SK-N-SH treated with all-trans-retinoic acid at 6 μM for 48 hours (cell line): ENCODE data around the gene NFIL3.

Experiments used
- ATAC-seq: fragments of 200-7000 bp; cut with Tn5 transposase; 3 replicates; pipeline ENCODE4 v1.9.1; 2020; ENCODE audit warnings: mild to moderate bottlenecking, moderate library complexity
- ARNTL ChIP-seq: fragments of 450-650 bp; formaldehyde crosslinking; IDR thresholded peaks from 2 replicates; pipeline ENCODE4 v1.5.0; 2020; ENCODE audit warnings: low read depth, mild to moderate bottlenecking, moderate library complexity, borderline replicate concordance
- BACH2 ChIP-seq: fragments of 250-450 bp; sonication (Bioruptor Pico); IDR thresholded peaks from 2 replicates; pipeline ENCODE4 v1.9.0; 2021; ENCODE audit warnings: mild to moderate bottlenecking, borderline replicate concordance
- CSDC2 ChIP-seq: fragments of 250-450 bp; sonication (Bioruptor Pico); IDR thresholded peaks from 2 replicates; pipeline ENCODE4 v1.5.0; 2020; ENCODE audit warnings: mild to moderate bottlenecking, moderate library complexity
- ESRRG ChIP-seq: fragments of 250-450 bp; sonication (Bioruptor Pico); IDR thresholded peaks from 2 replicates; pipeline ENCODE4 v1.6.1; 2021; ENCODE audit warnings: mild to moderate bottlenecking
- GLIS3 ChIP-seq: fragments of 250-450 bp; sonication (Bioruptor Pico); IDR thresholded peaks from 2 replicates; pipeline ENCODE4 v1.5.0; 2020; ENCODE audit warnings: mild to moderate bottlenecking, moderate library complexity
- ISL1 ChIP-seq: fragments of 250-450 bp; sonication (Bioruptor Pico); IDR thresholded peaks from 2 replicates; pipeline ENCODE4 v2.1.2; 2022; ENCODE audit warnings: mild to moderate bottlenecking, moderate library complexity
- OSR1 ChIP-seq: fragments of 250-450 bp; sonication (Bioruptor Pico); IDR thresholded peaks from 2 replicates; pipeline ENCODE4 v1.8.0; 2022; ENCODE audit warnings: moderate library complexity, mild to moderate bottlenecking, inconsistent platforms
- PPARA ChIP-seq: fragments of 250-450 bp; sonication (Bioruptor Pico); IDR thresholded peaks from 2 replicates; pipeline ENCODE4 v1.5.0; 2020; ENCODE audit warnings: mild to moderate bottlenecking, borderline replicate concordance
- RARB ChIP-seq: fragments of 250-450 bp; sonication (Bioruptor Pico); IDR thresholded peaks from 2 replicates; pipeline ENCODE4 v1.8.0; 2021; ENCODE audit warnings: mild to moderate bottlenecking, moderate library complexity
- SNAI2 ChIP-seq: fragments of 250-450 bp; sonication (Bioruptor Pico); IDR thresholded peaks from 2 replicates; pipeline ENCODE4 v1.5.0; 2020; ENCODE audit warnings: mild to moderate bottlenecking, moderate library complexity
- TCF4 ChIP-seq: fragments of 250-450 bp; sonication (Bioruptor Pico); IDR thresholded peaks from 2 replicates; pipeline ENCODE4 v1.8.0; 2021; ENCODE audit warnings: mild to moderate bottlenecking, moderate library complexity, borderline replicate concordance
- TOX ChIP-seq: fragments of 250-450 bp; sonication (Bioruptor Pico); IDR thresholded peaks from 2 replicates; pipeline ENCODE4 v1.8.0; 2021; ENCODE audit warnings: mild to moderate bottlenecking, moderate library complexity, borderline replicate concordance
- ZC3H10 ChIP-seq: fragments of 250-450 bp; sonication (Bioruptor Pico); IDR thresholded peaks from 2 replicates; pipeline ENCODE4 v1.5.1; 2021; ENCODE audit warnings: mild to moderate bottlenecking, moderate library complexity
- ZFP3 ChIP-seq: fragments of 250-450 bp; sonication (Bioruptor Pico); IDR thresholded peaks from 2 replicates; pipeline ENCODE4 v1.5.0; 2020; ENCODE audit warnings: mild to moderate bottlenecking, moderate library complexity
- ZFP30 ChIP-seq: fragments of 450-650 bp; formaldehyde crosslinking; IDR thresholded peaks from 2 replicates; pipeline ENCODE4 v1.5.0; 2022; ENCODE audit warnings: mild to moderate bottlenecking, moderate library complexity
- ZNF565 ChIP-seq: fragments of 450-650 bp; formaldehyde crosslinking; conservative IDR thresholded peaks from 2 replicates; pipeline ENCODE4 v1.5.0; 2020; ENCODE audit warnings: low read depth, mild to moderate bottlenecking, moderate library complexity
- ZNF8 ChIP-seq: fragments of 450-650 bp; formaldehyde crosslinking; IDR thresholded peaks from 2 replicates; pipeline ENCODE4 v1.5.0; 2020; ENCODE audit warnings: mild to moderate bottlenecking, moderate library complexity
- TF ChIP-seq, protein P1 (sequence below): fragments of 250-450 bp; sonication (Bioruptor Pico); IDR thresholded peaks from 2 replicates; pipeline ENCODE4 v1.5.1; 2020; ENCODE audit warnings: low read depth, mild to moderate bottlenecking, moderate library complexity
- TF ChIP-seq, protein P2 (sequence below): fragments of 250-450 bp; sonication (Bioruptor Pico); IDR thresholded peaks from 2 replicates; pipeline ENCODE4 v1.5.0; 2020; ENCODE audit warnings: mild to moderate bottlenecking, moderate library complexity
- TF ChIP-seq, protein P3 (sequence below): fragments of 250-450 bp; sonication (Bioruptor Pico); IDR thresholded peaks from 2 replicates; pipeline ENCODE4 v1.5.1; 2021; ENCODE audit warnings: mild to moderate bottlenecking, moderate library complexity
- TF ChIP-seq, protein P4 (sequence below): fragments of 250-450 bp; sonication (Bioruptor Pico); IDR thresholded peaks from 2 replicates; pipeline ENCODE4 v1.8.0; 2021; ENCODE audit warnings: low read depth, mild to moderate bottlenecking, moderate library complexity, borderline replicate concordance

Gene NFIL3

DNA sequence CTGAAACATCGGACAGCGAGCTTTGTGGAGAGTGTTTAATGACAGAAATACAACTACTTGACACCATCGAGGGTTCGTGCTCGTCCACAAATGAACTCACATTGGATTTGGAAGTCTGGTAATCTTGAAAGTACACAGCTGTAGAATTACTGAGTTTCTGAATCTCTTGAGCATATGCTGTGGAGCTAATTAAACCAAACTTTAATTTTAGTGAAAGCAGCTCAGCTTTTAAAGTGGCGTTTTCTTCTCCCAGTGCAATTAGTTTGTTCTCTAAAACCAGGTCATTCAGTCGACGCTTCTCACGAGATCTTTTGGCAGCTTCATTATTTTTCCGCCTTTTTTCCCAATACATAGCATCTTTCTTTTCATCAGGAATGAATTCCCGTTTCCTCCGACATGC lies 13.5 kb downstream of the NFIL3 start:
- ATAC-seq = no peak
- TF ChIP-seq ZNF8 (no peak), ZFP30 (no peak), SNAI2 (no peak), ESRRG (CRISPR knock-in tag) (no peak), BACH2 (CRISPR knock-in tag) (no peak)
- TF ChIP-seq, protein P1, sequence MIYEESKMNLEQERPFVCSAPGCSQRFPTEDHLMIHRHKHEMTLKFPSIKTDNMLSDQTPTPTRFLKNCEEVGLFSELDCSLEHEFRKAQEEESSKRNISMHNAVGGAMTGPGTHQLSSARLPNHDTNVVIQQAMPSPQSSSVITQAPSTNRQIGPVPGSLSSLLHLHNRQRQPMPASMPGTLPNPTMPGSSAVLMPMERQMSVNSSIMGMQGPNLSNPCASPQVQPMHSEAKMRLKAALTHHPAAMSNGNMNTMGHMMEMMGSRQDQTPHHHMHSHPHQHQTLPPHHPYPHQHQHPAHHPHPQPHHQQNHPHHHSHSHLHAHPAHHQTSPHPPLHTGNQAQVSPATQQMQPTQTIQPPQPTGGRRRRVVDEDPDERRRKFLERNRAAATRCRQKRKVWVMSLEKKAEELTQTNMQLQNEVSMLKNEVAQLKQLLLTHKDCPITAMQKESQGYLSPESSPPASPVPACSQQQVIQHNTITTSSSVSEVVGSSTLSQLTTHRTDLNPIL (CRISPR knock-in tag) = no peak

DNA sequence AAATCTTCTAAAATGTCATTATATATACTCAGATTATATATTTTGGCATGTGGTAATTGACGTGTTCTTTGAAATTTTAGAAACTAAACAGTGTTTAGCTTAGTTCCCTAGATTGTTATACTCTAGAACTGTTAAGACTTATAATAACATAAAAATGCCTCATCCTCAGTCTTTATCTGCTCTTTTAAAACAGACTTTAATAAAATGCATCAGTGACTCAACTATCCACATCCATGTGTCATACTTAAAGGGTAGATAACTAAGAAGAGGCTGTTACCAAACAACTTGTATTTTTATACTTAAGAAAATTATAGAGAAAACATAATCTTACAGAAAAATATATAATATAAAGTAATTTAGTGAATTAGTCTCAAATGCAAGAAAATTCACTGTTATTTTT lies 15.2 kb downstream of the NFIL3 start:
- TF ChIP-seq ISL1 (CRISPR knock-in tag) (0 out of 2 replicates have a peak, but pooled peaks have one; percentile 19), TCF4 (CRISPR knock-in tag) (no peak), ZFP30 (no peak), OSR1 (CRISPR knock-in tag) (no peak), ZC3H10 (CRISPR knock-in tag) (no peak), CSDC2 (CRISPR knock-in tag) (no peak), ESRRG (CRISPR knock-in tag) (no peak)
- ATAC-seq = no peak

DNA sequence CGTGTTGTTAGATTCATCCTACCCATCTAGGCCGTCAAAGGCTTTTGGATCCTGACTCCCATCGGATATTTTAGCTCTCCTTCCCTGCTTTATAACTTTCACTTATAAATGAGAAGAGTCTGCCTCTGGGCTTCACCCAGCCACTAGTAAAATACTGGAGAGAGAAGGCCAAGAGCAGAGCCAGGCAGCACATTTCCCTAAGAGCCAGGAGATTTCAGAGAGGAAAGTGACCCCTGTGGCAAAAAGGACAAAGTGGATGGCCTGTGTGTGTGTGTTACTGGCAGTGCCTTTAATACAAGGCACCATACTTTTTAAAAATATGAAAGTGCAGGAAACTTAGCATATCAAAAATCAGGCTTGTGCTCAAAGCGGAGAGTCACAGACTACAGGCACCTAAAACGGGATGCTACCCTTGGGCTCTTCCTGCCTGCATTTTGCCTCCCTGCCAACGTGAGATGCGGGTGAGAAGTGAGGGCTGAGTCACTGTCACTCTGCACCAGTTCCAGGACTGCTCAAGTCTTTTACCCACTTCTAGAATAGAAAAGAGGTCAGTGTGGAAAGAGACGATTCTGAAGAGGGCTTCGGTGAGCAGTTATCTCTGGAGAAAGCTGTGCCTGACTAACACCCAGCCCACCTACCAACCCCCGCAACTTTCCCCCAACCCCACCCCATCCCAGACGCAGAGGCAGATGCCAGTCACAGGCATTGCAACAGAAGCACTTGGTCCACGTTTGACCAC lies 15.9 kb downstream of the NFIL3 start:
- no peak for TF ChIP-seq GLIS3
- no peak for TF ChIP-seq ESRRG (CRISPR knock-in tag)
- TF ChIP-seq, protein P2, sequence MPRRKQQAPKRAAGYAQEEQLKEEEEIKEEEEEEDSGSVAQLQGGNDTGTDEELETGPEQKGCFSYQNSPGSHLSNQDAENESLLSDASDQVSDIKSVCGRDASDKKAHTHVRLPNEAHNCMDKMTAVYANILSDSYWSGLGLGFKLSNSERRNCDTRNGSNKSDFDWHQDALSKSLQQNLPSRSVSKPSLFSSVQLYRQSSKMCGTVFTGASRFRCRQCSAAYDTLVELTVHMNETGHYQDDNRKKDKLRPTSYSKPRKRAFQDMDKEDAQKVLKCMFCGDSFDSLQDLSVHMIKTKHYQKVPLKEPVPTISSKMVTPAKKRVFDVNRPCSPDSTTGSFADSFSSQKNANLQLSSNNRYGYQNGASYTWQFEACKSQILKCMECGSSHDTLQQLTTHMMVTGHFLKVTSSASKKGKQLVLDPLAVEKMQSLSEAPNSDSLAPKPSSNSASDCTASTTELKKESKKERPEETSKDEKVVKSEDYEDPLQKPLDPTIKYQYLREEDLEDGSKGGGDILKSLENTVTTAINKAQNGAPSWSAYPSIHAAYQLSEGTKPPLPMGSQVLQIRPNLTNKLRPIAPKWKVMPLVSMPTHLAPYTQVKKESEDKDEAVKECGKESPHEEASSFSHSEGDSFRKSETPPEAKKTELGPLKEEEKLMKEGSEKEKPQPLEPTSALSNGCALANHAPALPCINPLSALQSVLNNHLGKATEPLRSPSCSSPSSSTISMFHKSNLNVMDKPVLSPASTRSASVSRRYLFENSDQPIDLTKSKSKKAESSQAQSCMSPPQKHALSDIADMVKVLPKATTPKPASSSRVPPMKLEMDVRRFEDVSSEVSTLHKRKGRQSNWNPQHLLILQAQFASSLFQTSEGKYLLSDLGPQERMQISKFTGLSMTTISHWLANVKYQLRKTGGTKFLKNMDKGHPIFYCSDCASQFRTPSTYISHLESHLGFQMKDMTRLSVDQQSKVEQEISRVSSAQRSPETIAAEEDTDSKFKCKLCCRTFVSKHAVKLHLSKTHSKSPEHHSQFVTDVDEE (CRISPR knock-in tag) = no peak
- no peak for TF ChIP-seq OSR1 (CRISPR knock-in tag)
- no peak for TF ChIP-seq ZFP3 (CRISPR knock-in tag)
- no peak for TF ChIP-seq ZNF8
- TF ChIP-seq TOX (CRISPR knock-in tag) = no peak
- no peak for TF ChIP-seq RARB
- no peak for TF ChIP-seq ZC3H10 (CRISPR knock-in tag)
- TF ChIP-seq, protein P3, sequence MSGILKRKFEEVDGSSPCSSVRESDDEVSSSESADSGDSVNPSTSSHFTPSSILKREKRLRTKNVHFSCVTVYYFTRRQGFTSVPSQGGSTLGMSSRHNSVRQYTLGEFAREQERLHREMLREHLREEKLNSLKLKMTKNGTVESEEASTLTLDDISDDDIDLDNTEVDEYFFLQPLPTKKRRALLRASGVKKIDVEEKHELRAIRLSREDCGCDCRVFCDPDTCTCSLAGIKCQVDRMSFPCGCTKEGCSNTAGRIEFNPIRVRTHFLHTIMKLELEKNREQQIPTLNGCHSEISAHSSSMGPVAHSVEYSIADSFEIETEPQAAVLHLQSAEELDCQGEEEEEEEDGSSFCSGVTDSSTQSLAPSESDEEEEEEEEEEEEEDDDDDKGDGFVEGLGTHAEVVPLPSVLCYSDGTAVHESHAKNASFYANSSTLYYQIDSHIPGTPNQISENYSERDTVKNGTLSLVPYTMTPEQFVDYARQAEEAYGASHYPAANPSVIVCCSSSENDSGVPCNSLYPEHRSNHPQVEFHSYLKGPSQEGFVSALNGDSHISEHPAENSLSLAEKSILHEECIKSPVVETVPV (CRISPR knock-in tag) = no peak
- TF ChIP-seq TCF4 (CRISPR knock-in tag) = no peak
- TF ChIP-seq, protein P1 (CRISPR knock-in tag) = no peak
- no peak for TF ChIP-seq CSDC2 (CRISPR knock-in tag)
- no peak for TF ChIP-seq BACH2 (CRISPR knock-in tag)
- no peak for TF ChIP-seq ZFP30
- TF ChIP-seq ARNTL (CRISPR knock-in tag) = no peak
- TF ChIP-seq ZNF565 (CRISPR knock-in tag) = no peak
- TF ChIP-seq PPARA (CRISPR knock-in tag) = no peak
- TF ChIP-seq, protein P4, sequence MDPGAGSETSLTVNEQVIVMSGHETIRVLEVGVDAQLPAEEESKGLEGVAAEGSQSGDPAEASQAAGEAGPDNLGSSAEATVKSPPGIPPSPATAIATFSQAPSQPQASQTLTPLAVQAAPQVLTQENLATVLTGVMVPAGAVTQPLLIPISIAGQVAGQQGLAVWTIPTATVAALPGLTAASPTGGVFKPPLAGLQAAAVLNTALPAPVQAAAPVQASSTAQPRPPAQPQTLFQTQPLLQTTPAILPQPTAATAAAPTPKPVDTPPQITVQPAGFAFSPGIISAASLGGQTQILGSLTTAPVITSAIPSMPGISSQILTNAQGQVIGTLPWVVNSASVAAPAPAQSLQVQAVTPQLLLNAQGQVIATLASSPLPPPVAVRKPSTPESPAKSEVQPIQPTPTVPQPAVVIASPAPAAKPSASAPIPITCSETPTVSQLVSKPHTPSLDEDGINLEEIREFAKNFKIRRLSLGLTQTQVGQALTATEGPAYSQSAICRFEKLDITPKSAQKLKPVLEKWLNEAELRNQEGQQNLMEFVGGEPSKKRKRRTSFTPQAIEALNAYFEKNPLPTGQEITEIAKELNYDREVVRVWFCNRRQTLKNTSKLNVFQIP (CRISPR knock-in tag) = no peak
- peak; percentile 70 for ATAC-seq
